Hepatocyte (in vitro differentiated cells): ENCODE measurements around the gene AGBL1.

Experiments
- CTCF ChIP-seq: fragments of 200-600 bp; sonication (generic); IDR thresholded peaks from 2 replicates; pipeline ENCODE4 v1.5.1; 2016; ENCODE audit warnings: antibody characterized with exemption, mild to moderate bottlenecking; ENCODE audit not compliant: poor library complexity
- EZH2 ChIP-seq: fragments of 200-600 bp; sonication (generic); IDR thresholded peaks from 2 replicates; pipeline ENCODE4 v1.6.1; 2016; ENCODE audit warnings: antibody characterized with exemption, mild to moderate bottlenecking, borderline replicate concordance

- TF ChIP-seq CTCF (no peak), EZH2 (no peak)
Observed at GRCh38 chr15:86316216-86316615, 236.5 kb downstream of the AGBL1 start.
